ENCODE data around the gene ANXA3. TPM values are rescaled to one million over a fixed set of nuclear protein-coding genes. Genes with fewer than 3 reads are reported as not detected.

Gene ANXA3
- total and polyA plus RNA-seq, 9 donors, result 1.5 to 63.5 (median 8.1) TPM

GRCh38 chr4:78557841-78558240 lies 6.3 kb downstream of the ANXA3 start:
- no peaks in the 10 kb centered on the region for H3K4me1 ChIP-seq (ENCODE audit: insufficient read depth)
- intact Hi-C loops (cut with DNase I), result no loop called here
- no peaks in the 10 kb centered on the region for H3K9me3 ChIP-seq
- no peaks in the 10 kb centered on the region for H3K27me3 ChIP-seq
- H3K27ac ChIP-seq, result no peak overlapping the region
- DNase-seq, result no peak
- WGBS, 3 donors, result 73 to 77% (median 74%) methylated on average over 2 of the region's 2 CpGs
- TF ChIP-seq CTCF (IDR thresholded peaks at IDR 0.05) (no peak), POLR2A (IDR thresholded peaks at IDR 0.05) (no peak), EP300 (IDR thresholded peaks at IDR 0.05) (no peak)
- no peaks in the 10 kb centered on the region for H3K36me3 ChIP-seq
- no peak overlapping the region for H3K4me3 ChIP-seq

GRCh38 chr4:78558410-78558809 lies 6.8 kb downstream of the ANXA3 start:
- no peaks in the 10 kb centered on the region for H3K4me1 ChIP-seq (ENCODE audit: insufficient read depth)
- H3K36me3 ChIP-seq, result no peaks in the 10 kb centered on the region
- TF ChIP-seq POLR2A (IDR thresholded peaks at IDR 0.05) (no peak), CTCF (IDR thresholded peaks at IDR 0.05) (no peak), EP300 (IDR thresholded peaks at IDR 0.05) (no peak)
- intact Hi-C loops (cut with DNase I), result no loop called here
- H3K4me3 ChIP-seq, result no peak overlapping the region
- no peaks in the 10 kb centered on the region for H3K27me3 ChIP-seq
- H3K27ac ChIP-seq, result no peak overlapping the region
- 83 to 93% (median 91%) methylated on average over 1 of the region's 1 CpG for WGBS, 3 donors
- DNase-seq, result no peak
- H3K9me3 ChIP-seq, result no peaks in the 10 kb centered on the region

GRCh38 chr4:78560296-78560963 lies 8.9 kb downstream of the ANXA3 start:
- no peak overlapping the region for H3K27ac ChIP-seq
- no peak for DNase-seq
- no peaks in the 10 kb centered on the region for H3K4me1 ChIP-seq (ENCODE audit: insufficient read depth)
- intact Hi-C loops (cut with DNase I), result no loop called here
- no peak for TF ChIP-seq CTCF (IDR thresholded peaks at IDR 0.05)
- TF ChIP-seq POLR2A (IDR thresholded peaks at IDR 0.05), result no peak
- no peak for TF ChIP-seq EP300 (IDR thresholded peaks at IDR 0.05)
- H3K4me3 ChIP-seq, result no peak overlapping the region
- 68 to 88% (median 87%) methylated on average over 2 of the region's 2 CpGs for WGBS, 3 donors
- H3K36me3 ChIP-seq, result no peaks in the 10 kb centered on the region
- H3K27me3 ChIP-seq, result no peaks in the 10 kb centered on the region
- no peaks in the 10 kb centered on the region for H3K9me3 ChIP-seq

GRCh38 chr4:78561677-78562076 lies 10.1 kb downstream of the ANXA3 start:
- Histone ChIP-seq H3K27me3 (no peaks in the 10 kb centered on the region), H3K27ac (no peak overlapping the region), H3K4me1 (ENCODE audit: insufficient read depth) (no peaks in the 10 kb centered on the region), H3K36me3 (no peaks in the 10 kb centered on the region), H3K4me3 (no peak overlapping the region), H3K9me3 (no peaks in the 10 kb centered on the region)
- intact Hi-C loops (cut with DNase I), result no loop called here
- DNase-seq, result no peak
- TF ChIP-seq CTCF (IDR thresholded peaks at IDR 0.05), result no peak
- TF ChIP-seq POLR2A (IDR thresholded peaks at IDR 0.05), result no peak
- no peak for TF ChIP-seq EP300 (IDR thresholded peaks at IDR 0.05)

Measured in ovary (tissue), 9 donors.